T-helper 2 cell treated with Interferon-gamma antibody and Interleukin-4, amounts not matched to agents 100 ng/mL and 5 ng/mL, for 36 hours (primary cell): ENCODE results near the gene BAIAP2. TPM values are rescaled to one million over a fixed set of nuclear protein-coding genes. Genes with fewer than 3 reads are reported as not detected.

Experiments used
- intact Hi-C: fragments of 100-400 bp; cut with micrococcal nuclease; formaldehyde crosslinking; loops from one replicate; pipeline ENCODE4 v1.15.1; 2023
- total RNA-seq: library from RNA; stranded (reverse); gene quantifications from 2 replicates; pipeline ENCODE4 v1.2.3, GENCODE V29; 2022

The BAIAP2 gene
- total RNA-seq, 1 donor from 2014 or later = 5.5 TPM

DNA sequence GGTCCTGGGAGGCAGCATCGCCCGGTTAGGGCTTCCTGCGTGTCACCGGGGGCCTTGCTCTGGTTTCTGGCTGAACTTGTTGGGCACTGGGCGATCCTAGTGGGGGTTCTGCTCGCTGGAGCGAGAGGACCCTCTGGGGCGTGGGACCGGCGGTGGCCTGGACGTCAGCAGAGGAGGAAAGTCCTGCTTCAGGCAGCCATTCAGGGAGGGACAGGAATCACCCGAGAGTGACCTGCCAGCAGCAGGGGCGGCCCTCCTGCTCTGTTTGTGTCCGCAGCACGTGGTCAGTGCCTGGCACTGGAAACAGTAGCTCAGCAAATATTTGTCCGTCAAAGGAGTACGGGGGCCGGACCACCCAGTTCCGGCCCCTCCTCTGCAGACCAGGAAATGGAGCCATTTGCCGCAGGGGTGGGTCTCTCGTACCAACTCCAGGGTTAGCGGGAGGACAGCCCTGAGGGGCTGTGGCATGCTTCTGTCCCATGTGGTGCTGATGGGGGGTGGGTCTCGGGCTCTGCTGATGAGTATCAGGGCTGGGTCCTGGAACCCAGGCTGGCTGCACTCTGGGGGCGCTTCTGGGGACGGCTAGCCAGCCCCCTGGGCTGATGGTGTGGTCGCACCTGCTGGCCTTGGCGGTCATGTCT is 48.3 kb downstream of the BAIAP2 start:
- intact Hi-C loops = no loop called here

DNA sequence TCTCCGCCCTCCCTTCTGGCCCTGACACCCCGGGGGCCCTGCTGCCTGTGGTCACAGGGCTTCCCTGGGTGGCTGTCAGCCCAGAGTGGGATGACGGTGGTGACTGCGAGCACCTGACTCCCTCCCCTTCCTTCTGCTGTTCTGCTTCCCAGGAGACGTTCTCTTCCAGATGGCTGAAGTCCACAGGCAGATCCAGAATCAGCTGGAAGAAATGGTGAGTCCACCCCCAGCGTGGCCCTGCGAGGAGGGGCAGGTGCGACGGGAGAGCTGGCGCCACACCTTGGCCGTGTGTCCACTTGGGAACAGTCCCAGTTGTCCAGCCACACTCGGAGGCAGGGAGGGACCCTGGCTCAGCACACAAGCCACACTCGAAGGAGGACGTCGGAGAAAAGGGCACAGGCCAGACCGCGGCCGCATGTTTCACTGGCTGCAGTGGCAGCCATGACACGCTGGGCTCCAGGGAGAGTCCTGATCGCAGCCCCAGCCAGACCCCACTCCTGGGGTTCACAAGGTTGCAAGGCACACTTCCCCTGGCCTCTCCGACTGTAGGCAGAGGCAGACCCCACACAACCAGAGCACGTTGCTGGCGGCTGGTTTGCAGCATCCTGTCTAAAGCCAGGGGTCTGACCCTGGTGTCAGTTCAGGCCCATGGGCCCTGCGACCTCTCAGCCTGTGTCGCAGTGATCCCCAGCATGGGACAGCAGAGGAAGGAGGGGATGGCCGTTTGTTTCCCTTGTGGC is 49.9 kb downstream of the BAIAP2 start:
- intact Hi-C loops = no loop called here

DNA sequence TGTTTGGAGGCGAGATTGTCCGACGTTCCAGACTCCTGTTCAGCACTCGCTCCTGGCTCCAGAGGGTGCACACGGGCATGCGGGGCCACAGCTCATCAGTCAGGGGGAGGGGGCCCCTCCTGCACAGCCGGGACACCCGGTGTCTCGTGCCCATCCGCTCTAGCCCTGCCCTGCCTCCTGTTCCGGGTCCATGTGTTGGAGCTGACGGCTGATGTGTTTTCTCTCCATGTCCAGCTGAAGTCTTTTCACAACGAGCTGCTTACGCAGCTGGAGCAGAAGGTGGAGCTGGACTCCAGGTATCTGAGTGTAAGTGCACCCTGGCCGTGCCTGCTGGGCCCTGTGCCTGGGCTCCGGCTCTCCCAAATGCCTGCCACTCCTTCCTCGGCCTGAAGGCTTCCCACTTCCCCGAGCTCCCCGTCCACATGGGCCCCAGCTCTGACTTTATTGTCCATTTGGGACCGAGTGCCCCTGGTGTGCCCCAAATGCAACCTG is 50.5 kb downstream of the BAIAP2 start:
- intact Hi-C loops = no loop called here

DNA sequence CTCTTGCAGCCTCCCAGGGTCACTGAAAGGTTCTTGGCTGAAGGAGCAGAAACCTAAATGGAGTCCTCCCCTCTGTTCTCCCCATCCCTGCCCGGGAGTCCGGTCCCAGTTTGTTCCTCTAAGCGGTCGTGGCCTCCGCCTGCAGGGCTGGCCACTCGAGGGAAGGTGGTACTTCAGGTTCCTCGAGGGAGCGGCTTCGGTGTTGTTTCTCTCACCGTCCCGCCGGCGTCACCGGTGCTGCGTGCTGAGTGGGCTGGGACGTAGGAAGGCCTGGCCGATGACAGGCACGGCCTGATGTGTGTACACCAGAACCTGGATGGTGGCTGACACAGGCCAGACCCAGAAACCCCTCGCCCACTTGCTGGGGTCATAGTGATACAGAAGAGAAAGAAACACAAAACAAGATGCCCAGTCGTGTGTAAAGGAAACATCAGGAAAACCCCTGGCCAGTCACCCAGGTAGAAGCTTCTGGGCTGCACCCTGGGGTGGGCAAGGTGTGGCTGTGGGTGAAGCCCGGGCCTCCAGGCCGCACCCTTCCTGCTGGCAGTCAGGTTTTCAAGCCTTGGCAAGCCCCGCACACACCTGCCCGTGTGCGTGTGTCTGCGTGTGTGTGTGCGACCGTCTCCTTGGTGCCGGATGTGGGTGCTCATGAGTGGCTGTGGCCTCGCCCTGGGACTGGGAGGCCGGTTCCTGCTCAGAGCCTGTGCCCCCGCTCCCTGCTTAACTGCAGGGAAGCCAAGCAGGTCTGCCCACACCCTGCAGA is 52.0 kb downstream of the BAIAP2 start:
- intact Hi-C loops = no loop called here

DNA sequence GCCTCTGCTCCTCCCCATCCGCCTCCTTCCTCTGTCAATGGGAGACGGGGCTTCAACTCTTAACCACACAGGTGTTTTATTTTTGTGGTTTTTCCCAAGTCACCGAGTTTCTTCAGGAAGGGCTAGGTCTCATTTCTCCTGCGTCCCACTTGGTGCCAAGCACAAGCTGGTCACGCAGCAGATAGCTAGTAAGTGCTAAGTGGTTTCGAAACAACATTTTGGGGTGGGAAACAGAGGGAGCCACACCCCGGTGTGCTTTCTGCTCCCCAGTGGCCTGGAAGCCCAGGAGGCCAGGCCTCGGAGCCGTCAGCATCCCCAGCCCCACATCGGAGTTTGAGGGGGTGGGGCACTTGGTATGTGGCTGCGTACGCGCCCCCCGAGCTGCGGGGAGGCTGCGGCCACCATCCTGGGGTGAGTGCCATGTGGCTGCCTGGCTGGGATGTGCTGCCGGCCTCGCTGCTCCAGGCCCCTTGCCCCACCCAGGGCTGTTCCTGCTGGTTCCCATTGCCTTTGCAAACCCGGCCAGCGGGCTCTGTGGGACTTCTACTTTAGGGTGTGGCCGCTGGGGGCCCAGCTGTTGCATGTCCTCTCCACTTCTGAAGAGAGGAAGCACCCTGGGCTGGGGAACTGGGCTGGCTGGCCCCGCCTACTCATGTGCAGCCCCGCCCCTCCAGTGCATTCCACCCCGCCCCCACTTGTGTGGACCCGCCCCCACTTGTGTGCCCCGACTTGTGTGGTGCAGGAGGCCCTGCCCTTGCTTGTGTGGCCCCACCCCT is 55.6 kb downstream of the BAIAP2 start:
- intact Hi-C loops = no loop called here

DNA sequence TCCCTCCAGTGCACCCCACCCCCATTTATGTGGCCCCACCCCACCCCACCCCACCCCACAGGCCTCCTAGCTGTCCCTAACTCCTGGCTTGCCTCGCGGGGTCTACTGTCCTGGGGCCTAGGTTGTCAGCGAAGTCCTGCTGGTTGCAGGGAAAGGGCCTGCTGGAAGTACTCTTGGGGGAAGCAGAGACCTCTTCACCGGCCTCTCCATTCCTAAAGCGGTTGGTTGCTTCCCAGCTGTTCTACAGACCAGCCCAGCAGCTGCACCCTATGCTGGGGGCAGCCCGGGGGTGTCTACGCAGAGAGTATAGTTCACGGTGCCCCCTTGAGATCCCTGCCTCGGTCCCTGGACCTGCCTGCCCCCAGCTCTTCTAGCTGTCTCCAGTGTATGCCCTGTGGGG is 56.2 kb downstream of the BAIAP2 start:
- intact Hi-C loops = no loop called here

DNA sequence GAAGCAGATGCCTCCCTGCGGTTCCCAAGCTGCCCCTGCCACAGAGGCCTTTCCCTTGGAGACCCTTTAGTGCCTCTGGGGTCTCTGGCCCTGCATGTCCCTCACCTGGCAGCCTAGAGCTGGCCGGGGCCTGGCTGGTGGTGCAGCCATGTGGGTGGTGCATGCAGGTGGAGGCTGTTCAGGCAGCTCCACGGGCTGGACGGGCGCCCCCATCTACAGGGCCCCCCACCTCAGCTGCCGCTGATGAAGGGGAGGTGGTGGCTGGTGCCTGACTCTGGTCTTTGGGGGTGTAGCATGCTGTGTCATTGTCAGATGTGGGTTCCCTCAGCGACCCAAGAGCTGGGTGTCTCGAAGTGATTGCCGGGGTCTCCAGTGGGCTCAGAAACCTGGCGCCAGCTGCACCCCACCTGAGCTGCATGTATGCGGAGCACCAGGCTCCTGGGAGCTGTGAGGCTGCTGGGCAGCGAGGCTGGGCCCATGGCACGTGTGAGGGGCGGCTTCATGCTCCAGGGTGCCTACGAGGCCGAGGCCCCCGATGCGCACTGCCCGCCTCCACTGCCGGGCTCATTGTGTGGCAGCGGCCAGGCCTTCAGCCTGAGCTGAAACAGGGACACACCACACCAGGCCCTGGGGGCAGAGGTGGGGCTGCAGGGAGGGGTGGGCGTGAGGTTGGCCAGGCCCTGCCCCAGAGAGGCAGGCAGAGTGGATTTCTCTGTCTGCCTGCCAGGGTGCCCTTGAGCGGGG is 57.0 kb downstream of the BAIAP2 start:
- intact Hi-C loops = no loop called here

DNA sequence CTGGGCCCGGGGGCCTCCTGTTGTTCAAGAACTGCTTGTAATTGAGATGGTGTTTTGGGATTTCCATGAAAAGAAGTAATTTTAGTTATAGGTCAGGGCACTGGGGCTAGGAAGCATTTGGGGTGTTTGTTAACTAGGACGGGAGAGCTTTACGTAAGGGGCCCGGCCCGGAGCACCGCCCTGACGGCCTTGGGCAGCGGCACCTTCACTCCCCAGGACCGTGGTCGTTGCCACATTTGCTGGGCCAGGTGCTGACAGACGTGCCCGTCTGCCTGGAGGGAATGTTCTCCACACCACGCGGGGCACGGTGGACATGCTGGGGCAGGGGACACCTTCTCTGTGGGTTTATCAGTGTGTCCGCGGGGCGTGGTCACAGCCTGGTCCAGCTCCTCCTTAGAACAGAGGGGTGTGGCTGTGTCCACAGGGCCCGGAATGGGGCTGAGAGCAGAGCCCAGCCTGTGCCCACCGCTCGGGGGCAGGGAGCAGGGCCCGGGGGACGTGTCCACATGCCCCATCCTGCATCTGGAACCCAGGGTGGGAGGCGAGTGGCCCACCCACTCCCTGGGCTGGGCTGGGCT is 57.7 kb downstream of the BAIAP2 start:
- intact Hi-C loops = no loop called here

DNA sequence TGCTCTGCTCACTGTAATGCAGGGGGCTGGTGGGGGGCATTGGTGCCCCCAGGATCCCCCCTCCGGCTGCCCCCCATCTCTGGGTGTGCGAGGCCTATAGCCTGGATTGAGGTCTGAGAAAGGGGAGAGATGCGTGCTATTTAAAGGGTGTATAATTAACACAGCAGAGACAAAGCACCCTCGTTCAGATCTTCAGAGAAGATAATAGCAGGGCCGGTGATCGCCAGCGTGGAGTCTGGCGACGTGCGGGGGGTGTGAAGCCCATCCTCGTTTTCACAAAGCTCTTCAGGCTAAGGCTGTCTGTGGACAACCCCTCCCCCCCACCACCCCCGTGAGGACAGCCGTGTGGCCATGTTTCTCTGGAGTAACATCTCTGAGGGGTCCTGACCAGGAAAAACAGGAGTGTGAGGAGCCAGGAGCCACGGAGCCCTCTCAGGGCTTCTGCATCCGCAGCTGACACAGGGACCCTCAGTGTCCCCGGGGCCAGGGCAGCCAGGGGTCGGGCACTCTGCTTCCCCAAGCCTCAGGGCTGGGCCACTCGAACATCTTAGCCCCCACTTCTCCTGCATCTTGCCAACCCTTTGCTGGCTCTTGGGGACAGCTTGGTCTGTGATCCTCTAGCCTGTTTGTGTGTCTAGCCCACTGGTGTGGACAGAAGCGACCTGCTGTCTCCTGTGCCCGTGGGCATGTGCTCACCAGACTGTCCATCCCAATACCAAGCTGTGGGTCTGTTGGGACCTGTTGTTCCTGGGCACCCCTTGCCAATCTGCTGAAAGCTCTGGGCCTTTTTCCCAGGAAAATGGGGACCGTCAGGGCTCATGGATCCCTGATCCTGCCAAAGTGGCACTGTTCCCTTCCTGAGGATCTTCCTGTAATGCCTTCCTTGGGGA is 58.9 kb downstream of the BAIAP2 start:
- intact Hi-C loops = no loop called here

DNA sequence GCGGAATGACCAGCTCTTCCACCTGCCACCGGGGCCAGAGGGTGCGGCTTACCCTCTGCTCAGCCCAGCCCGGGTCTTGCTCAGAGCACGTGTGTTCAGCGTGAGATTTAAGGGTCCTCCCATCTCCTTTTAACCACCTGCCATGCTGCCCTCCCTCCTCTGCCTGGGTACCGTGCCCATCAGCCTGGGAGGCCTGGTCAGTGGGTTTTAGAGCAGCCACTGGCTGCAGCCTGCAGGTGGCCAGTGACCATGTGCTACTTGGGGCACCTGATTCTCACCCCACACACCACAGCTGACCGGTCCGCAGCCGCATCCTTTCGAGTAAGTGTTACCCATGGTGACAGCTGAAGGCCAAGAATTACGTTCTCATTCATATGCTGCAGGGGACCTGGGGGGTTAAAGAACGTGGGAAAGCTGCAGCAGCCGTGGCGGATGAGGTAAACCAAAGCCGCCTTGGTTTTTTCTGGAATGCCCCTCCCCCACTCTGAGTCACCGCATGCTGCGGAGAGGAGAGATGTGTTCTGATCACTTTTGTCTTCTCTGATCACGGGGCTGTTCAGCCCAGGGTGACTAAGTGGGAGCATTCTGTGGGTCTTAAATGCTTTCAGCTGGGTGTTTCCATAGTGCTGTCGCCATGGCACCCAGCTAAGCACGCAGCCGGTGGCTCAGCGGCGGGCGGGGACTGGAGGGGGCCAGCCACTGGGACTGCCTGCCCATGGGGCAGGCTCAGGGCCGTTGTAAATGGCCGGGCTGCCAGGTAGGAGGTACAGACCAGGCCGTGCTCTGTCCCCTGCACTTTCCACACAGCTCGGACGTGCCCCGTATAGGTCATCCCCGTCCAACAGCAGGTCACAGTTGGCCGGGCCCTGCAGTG is 59.8 kb downstream of the BAIAP2 start:
- intact Hi-C loops = no loop called here

DNA sequence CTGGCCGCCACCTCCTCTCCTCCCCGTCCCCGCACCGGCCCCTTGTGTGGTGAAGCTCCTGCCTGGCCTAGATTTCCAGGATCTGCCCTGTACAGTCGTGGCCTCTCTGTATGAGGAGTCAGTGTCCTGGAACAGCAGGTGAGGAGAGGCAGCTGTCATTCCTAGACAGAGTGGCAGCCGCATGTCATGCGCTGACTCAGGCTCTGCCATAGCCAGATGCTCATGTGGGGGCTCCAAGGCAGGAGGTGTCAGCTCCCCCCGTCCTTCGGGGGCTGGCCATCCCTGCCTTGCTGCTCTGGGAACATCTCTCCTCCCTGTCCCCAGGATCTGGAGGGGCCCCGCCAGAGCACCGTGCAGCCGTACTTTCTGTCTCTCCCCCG is 60.4 kb downstream of the BAIAP2 start:
- intact Hi-C loops = no loop called here

DNA sequence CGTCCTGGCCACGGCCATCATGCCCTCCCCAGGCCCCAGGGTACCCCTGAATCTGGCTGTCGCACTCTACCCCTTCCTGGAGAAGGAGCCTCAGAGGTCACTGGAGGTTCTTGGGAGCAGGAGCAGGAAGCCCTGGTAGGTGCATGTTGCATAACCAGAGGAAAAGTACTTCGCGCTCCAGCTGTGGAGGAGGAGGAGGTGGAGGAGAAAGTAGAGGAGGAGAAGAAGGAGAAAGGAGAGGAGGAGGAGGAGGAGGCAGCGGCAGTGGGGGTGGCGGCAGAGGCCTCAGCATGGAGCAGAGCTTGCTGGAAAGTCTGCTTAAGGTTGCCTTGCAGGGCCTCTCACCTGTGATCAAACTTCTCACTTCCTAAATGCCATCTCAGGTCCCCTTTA is 61.8 kb downstream of the BAIAP2 start:
- intact Hi-C loops = no loop called here

DNA sequence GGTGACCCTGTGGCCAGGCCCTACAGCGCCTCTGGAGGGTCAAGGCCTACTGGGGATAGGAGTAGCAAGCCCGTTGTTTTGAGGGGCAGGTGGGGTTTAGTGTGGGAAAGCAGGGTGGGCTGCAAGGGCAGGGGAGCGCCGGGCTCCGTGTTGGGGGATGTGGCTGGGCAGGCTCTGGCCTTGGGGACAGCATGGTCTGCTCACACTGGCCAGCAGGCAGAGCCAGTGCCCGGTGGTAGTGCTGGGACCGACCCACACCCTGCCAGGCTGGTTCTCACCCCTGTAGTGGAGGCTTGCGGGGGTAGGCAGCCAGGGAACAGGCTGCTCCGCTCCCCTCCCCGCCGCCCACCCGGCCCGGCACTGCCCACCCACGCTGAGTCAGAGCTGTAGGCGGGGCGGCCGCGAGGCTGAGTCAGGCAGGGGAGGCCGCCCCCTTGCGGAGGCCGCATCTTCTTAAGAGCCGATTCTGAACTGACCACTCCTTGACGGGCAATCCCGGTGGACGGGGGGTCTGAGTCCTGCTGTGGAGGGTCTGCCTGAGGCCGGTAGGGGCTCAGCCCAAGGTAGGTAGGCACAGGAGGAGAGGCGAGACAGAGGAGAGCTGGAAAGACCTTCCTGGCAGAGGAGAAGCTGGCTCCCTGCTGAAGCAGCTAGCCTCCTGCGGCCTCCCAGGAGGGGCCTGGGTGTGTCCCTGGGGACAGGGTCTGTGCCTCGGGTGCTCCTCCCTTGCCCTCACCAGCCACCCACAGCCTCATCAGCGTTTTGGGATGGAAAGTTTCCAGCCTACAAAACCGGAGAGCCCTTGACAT is 62.4 kb downstream of the BAIAP2 start:
- intact Hi-C loops = no loop called here

DNA sequence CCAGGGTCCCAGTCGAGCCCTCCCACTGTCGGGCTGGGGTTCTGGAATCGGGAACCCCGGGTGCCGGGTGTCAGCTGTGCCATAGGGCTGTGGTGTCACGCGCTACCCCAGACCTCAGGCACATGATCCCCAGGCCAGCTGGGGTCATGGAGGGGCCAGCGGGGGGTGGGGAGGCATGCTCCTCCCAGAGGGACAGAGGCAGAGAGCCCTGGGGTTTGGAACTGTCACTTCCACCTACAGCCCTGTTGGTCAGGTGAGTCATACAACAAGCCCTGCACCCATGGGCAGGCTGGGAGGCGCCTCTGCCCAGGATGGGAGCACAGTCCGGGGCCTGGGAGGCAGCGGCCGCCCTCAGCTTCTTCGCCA is 63.0 kb downstream of the BAIAP2 start:
- intact Hi-C loops = no loop called here

DNA sequence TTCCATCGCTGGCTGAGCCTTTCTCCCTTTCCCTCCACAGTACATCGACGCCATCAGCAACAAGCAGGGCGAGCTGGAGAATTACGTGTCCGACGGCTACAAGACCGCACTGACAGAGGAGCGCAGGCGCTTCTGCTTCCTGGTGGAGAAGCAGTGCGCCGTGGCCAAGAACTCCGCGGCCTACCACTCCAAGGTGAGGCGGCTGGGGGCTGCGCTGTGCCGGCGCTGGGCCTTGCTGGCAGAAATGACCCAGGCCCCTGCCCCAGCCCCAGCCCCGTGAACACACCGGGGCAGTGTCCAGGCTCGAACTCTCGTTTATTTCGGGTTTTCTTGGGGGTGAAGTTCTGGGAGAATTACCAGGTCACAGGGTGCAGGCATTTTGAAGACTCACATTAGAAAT is 64.9 kb downstream of the BAIAP2 start:
- intact Hi-C loops = no loop called here

DNA sequence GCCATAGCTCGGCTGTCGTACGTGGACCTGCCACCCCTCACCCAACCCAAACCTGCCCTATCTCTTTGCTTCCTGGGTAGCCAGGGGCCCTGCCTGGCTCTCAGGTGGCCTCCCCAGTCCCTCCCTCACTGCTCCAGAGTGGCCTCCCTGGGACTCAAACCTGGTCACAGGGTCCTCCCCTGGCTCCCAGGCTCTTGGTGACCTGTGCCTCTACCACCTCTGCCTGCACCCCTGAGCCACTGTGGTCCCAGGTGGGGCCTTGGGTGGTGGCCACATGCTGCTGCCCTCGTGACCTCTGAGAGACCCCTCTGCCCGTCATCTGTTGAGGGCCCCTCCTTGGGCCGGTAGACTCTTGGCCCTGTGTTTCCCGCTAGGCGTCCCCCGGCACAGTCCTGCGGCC is 65.7 kb downstream of the BAIAP2 start:
- intact Hi-C loops = loop anchor here (1.0 kb wide), 3 partner anchors 65 to 111 kb away; partner anchors contain the start of gene BAIAP2

DNA sequence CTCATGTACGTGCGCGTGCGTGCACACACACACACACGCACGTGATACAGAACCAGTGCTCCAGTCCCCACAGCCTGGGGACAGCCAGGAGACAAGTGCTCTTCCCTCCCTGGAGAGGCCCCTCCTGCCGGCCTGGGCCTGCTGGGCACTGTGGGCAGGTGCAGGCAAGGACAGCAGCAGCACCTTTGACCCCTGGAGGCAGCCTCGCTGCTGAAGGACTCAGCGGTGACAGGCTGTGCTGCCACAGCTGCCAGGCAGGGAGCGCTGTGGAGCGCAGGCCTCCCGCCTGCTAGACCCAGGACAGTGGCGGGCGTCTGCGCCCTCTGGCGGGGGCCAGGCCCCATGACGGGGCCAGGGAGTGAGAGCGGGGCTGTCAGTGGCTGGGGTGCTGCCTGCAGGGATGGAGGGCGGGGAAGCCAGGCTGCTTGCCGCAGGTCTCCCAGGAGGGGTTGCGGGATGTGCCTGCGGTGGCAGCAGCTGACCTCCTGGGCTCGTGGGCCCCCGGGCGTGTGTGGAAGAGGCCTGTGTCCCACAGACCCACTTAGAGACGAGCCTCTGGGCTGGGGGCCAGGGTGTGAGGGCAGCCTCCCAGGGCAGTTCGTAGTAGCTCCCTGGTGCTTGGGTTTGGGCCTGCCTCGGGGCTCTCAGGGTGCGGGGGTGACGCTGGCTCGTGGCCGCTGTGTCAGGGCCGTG is 66.8 kb downstream of the BAIAP2 start:
- intact Hi-C loops = loop anchor here (1.0 kb wide), 3 partner anchors 66 to 112 kb away; partner anchors contain the start of gene BAIAP2
